H9 (cell line): ENCODE data around the gene GHR. TPM values are rescaled to one million over a fixed set of nuclear protein-coding genes. Genes with fewer than 3 reads are reported as not detected.

Source experiments
- DNase-seq: peaks from one replicate; pipeline ENCODE4 v3.0.0-alpha.2; 2017
- H2AFZ ChIP-seq: one replicate; pipeline ENCODE4 v1.6.1; 2013; ENCODE audit warnings: mild to moderate bottlenecking, low read length, control low read depth, moderate library complexity
- H2AK5ac ChIP-seq: 2 replicates; pipeline ENCODE4 v1.6.1; 2013; ENCODE audit warnings: low read length, control low read depth, mixed read lengths; ENCODE audit not compliant: insufficient read length
- H2BK120ac ChIP-seq: one replicate; pipeline ENCODE4 v1.6.1; 2013; ENCODE audit warnings: low read depth, mild to moderate bottlenecking, low read length, control low read depth, inconsistent platforms; ENCODE audit not compliant: poor library complexity, severe bottlenecking
- H2BK12ac ChIP-seq: 2 replicates; pipeline ENCODE4 v1.6.1; 2013; ENCODE audit warnings: low read length, control low read depth, mixed read lengths, low read depth; ENCODE audit not compliant: insufficient read length
- H2BK15ac ChIP-seq: 2 replicates; pipeline ENCODE4 v1.6.1; 2013; ENCODE audit warnings: low read depth, low read length, control low read depth
- H2BK20ac ChIP-seq: one replicate; pipeline ENCODE4 v1.6.1; 2013; ENCODE audit warnings: low read depth, mild to moderate bottlenecking, low read length, control low read depth, inconsistent platforms; ENCODE audit not compliant: poor library complexity, severe bottlenecking
- H2BK5ac ChIP-seq: 2 replicates; pipeline ENCODE4 v1.6.1; 2013; ENCODE audit warnings: low read length, control low read depth, mixed read lengths; ENCODE audit not compliant: insufficient read length
- H3K14ac ChIP-seq: 2 replicates; pipeline ENCODE4 v1.6.1; 2013; ENCODE audit warnings: low read length, control low read depth; ENCODE audit not compliant: insufficient read depth
- H3K18ac ChIP-seq: 2 replicates; pipeline ENCODE4 v1.6.1; 2013; ENCODE audit warnings: low read depth, mild to moderate bottlenecking, mixed read lengths, low read length, control low read depth; ENCODE audit not compliant: insufficient read length
- H3K23ac ChIP-seq: 2 replicates; pipeline ENCODE4 v1.6.1; 2013; ENCODE audit warnings: low read length, control low read depth, mixed read lengths, low read depth; ENCODE audit not compliant: insufficient read length
- H3K23me2 ChIP-seq: 2 replicates; pipeline ENCODE4 v1.6.1; 2013; ENCODE audit warnings: low read depth, mild to moderate bottlenecking, mixed read lengths, low read length, control low read depth; ENCODE audit not compliant: insufficient read length, poor library complexity, severe bottlenecking
- H3K27ac ChIP-seq: 2 replicates; pipeline ENCODE4 v1.5.1; 2013; ENCODE audit warnings: low read length, control low read depth, mixed read lengths, low read depth; ENCODE audit not compliant: insufficient read length
- H3K27me3 ChIP-seq: 2 replicates; pipeline ENCODE4 v1.6.1; 2013; ENCODE audit warnings: low read length, control low read depth, inconsistent platforms; ENCODE audit not compliant: insufficient read depth
- H3K4ac ChIP-seq: 2 replicates; pipeline ENCODE4 v1.6.1; 2013; ENCODE audit warnings: low read depth, mild to moderate bottlenecking, control low read depth, inconsistent platforms, low read length, moderate library complexity
- H3K4me1 ChIP-seq: 2 replicates; pipeline ENCODE4 v1.6.1; 2013; ENCODE audit warnings: low read length, control low read depth, inconsistent platforms; ENCODE audit not compliant: insufficient read depth
- H3K4me2 ChIP-seq: 2 replicates; pipeline ENCODE4 v1.6.1; 2013; ENCODE audit warnings: low read length, control low read depth, mixed read lengths; ENCODE audit not compliant: insufficient read length, insufficient read depth
- H3K56ac ChIP-seq: 2 replicates; pipeline ENCODE4 v1.6.1; 2013; ENCODE audit warnings: low read depth, mild to moderate bottlenecking, mixed read lengths, low read length, control low read depth; ENCODE audit not compliant: insufficient read length
- H3K79me1 ChIP-seq: 2 replicates; pipeline ENCODE4 v1.6.1; 2013; ENCODE audit warnings: low read depth, mild to moderate bottlenecking, moderate library complexity, low read length, control low read depth, inconsistent platforms; ENCODE audit not compliant: insufficient read depth, poor library complexity, severe bottlenecking
- H3K79me2 ChIP-seq: 2 replicates; pipeline ENCODE4 v1.6.1; 2013; ENCODE audit warnings: low read length, control low read depth, inconsistent platforms; ENCODE audit not compliant: insufficient read depth
- H3K9ac ChIP-seq: 2 replicates; pipeline ENCODE4 v1.6.1; 2013; ENCODE audit warnings: low read length, control low read depth, mixed read lengths; ENCODE audit not compliant: insufficient read length; ENCODE audit errors: extremely low read depth
- H3K9me3 ChIP-seq: one replicate; pipeline ENCODE4 v1.6.1; 2013; ENCODE audit warnings: low read depth, low read length, inconsistent platforms; ENCODE audit not compliant: control insufficient read depth
- H3T11ph ChIP-seq: one replicate; pipeline ENCODE4 v1.6.1; 2013; ENCODE audit warnings: mild to moderate bottlenecking, low read length, control low read depth, inconsistent platforms
- H4K20me1 ChIP-seq: one replicate; pipeline ENCODE4 v1.6.1; 2013; ENCODE audit not compliant: control insufficient read depth, insufficient read length, insufficient read depth
- H4K5ac ChIP-seq: 2 replicates; pipeline ENCODE4 v1.6.1; 2013; ENCODE audit warnings: low read depth, mild to moderate bottlenecking, mixed read lengths, low read length, control low read depth; ENCODE audit not compliant: insufficient read length
- H4K8ac ChIP-seq: replicated peaks from 2 replicates; pipeline ENCODE4 v1.6.1; 2013; ENCODE audit warnings: low read length, control low read depth, mixed read lengths, low read depth; ENCODE audit not compliant: insufficient read length
- H4K91ac ChIP-seq: 2 replicates; pipeline ENCODE4 v1.6.1; 2013; ENCODE audit warnings: low read depth, mild to moderate bottlenecking, moderate library complexity, mixed read lengths, low read length, control low read depth; ENCODE audit not compliant: insufficient read length
- H3K27ac Mint-ChIP-seq, 3 experiments: 2 replicates in 2 of 3; 3 replicates in 1 of 3; pipeline ENCODE4 v1.8.0; 2020 to 2021; ENCODE audit warnings: mixed read lengths in 3 of 3, mild to moderate bottlenecking in 1 of 3, moderate library complexity in 1 of 3
- H3K27me3 Mint-ChIP-seq: 2 replicates; pipeline ENCODE4 v1.8.0; 2021; ENCODE audit warnings: low read depth, mild to moderate bottlenecking, moderate library complexity, mixed read lengths
- H3K36me3 Mint-ChIP-seq, 3 experiments: 2 replicates in 2 of 3; 3 replicates in 1 of 3; pipeline ENCODE4 v1.8.0; 2020 to 2021; ENCODE audit warnings: low read depth in 3 of 3, mixed read lengths in 3 of 3; ENCODE audit not compliant: insufficient read depth in 1 of 3
- H3K4me1 Mint-ChIP-seq, 2 experiments: 2 replicates each; pipeline ENCODE4 v1.8.0; 2020; ENCODE audit warnings: mixed read lengths in 2 of 2
- H3K4me3 Mint-ChIP-seq, 2 experiments: 2 replicates in 1 of 2; 3 replicates in 1 of 2; pipeline ENCODE4 v1.8.0; 2020 to 2021; ENCODE audit warnings: mild to moderate bottlenecking in 2 of 2, mixed read lengths in 2 of 2, moderate library complexity in 1 of 2
- H3K9me3 Mint-ChIP-seq, 2 experiments: 2 replicates in 1 of 2; 3 replicates in 1 of 2; pipeline ENCODE4 v1.8.0; 2020; ENCODE audit warnings: mild to moderate bottlenecking in 2 of 2, mixed read lengths in 2 of 2, moderate library complexity in 1 of 2
- CTCF ChIP-seq: fragments of 200-600 bp; sonication (generic); conservative IDR thresholded peaks from 3 replicates; pipeline ENCODE4 v1.8.0; 2021; ENCODE audit warnings: antibody characterized with exemption, mild to moderate bottlenecking
- WGBS: extraction: QIAGEN DNeasy Blood & Tissue Kit; methylation state at CpG from one replicate; pipeline ENCODE4 v1.1.7; 2013; ENCODE audit warnings: missing lambda C conversion rate, low lambda C conversion rate, mixed read lengths; ENCODE audit not compliant: insufficient read length; ENCODE audit errors: extremely low coverage; 5-methylcytosine and 5-hydroxymethylcytosine counted together
- total RNA-seq: library from RNA; stranded (reverse); gene quantifications from 2 replicates; pipeline ENCODE4 v1.2.1, GENCODE V29; 2021

The GHR gene
- total RNA-seq, 1 experiment from 2014 or later = 0.20 TPM

- Mint-ChIP-seq H3K9me3 (peaks cover 0 to 5% of the 10 kb centered on the region in 2 experiments; a peak in 4 of 5 replicates), H3K4me3 (no peak overlapping the region), H3K36me3 (peaks cover 0 to under 1% (median 0%) of the 10 kb centered on the region in 3 experiments; a peak in 2 of 7 replicates), H3K4me1 (no peaks in the 10 kb centered on the region), H3K27ac (no peak overlapping the region), H3K27me3 (peaks cover 1% of the 10 kb centered on the region; the same call in 1 of the 2 replicates)
- Histone ChIP-seq H3K4me1 (no peaks in the 10 kb centered on the region), H3K79me2 (no peaks in the 10 kb centered on the region), H3K23me2 (no peaks in the 10 kb centered on the region), H3T11ph (no peak overlapping the region), H3K14ac (no peak overlapping the region), H2AK5ac (no peak overlapping the region), H2BK120ac (no peak overlapping the region), H3K56ac (no peak overlapping the region), H2BK20ac (no peak overlapping the region), H2BK12ac (no peak overlapping the region), H3K18ac (no peak overlapping the region), H4K91ac (no peak overlapping the region), H2BK15ac (no peak overlapping the region), H3K4me2 (no peak overlapping the region), H3K27ac (no peak overlapping the region), H2AFZ (no peak overlapping the region), H3K4ac (no peak overlapping the region), H4K20me1 (no peaks in the 10 kb centered on the region), H4K5ac (no peak overlapping the region), H3K9me3 (no peaks in the 10 kb centered on the region), H3K9ac (no peak overlapping the region), H3K79me1 (no peaks in the 10 kb centered on the region), H3K27me3 (no peaks in the 10 kb centered on the region), H4K8ac (no peak overlapping the region), H3K23ac (no peak overlapping the region), H2BK5ac (no peak overlapping the region)
- WGBS = no CpG with 5 or more reads among the region's 3 CpGs
- DNase-seq = no peak
- TF ChIP-seq CTCF = no peak
Observed at GRCh38 chr5:42400474-42400873, 22.8 kb upstream of the GHR start.
